Mesothelial cell of epicardium (in vitro differentiated cells): ENCODE data around the gene RAB36. TPM values are rescaled to one million over a fixed set of nuclear protein-coding genes. Genes with fewer than 3 reads are reported as not detected.

Experiments used
- DNase-seq, 2 experiments: peaks; one replicate each; pipeline ENCODE4 v3.0.0; 2021; ENCODE audit warnings: low spot score in 2 of 2; ENCODE audit not compliant: unreplicated experiment in 2 of 2
- H3K27ac Mint-ChIP-seq: 2 replicates; pipeline ENCODE4 v1.8.0; 2021; ENCODE audit warnings: mixed read lengths
- H3K27me3 Mint-ChIP-seq: 2 replicates; pipeline ENCODE4 v1.8.0; 2021; ENCODE audit warnings: low read depth, mixed read lengths
- H3K36me3 Mint-ChIP-seq: 2 replicates; pipeline ENCODE4 v1.8.0; 2021; ENCODE audit warnings: mixed read lengths
- H3K4me1 Mint-ChIP-seq: 2 replicates; pipeline ENCODE4 v1.8.0; 2021; ENCODE audit warnings: mixed read lengths
- H3K4me3 Mint-ChIP-seq: 2 replicates; pipeline ENCODE4 v1.8.0; 2021; ENCODE audit warnings: mild to moderate bottlenecking, moderate library complexity, mixed read lengths
- H3K9me3 Mint-ChIP-seq: 2 replicates; pipeline ENCODE4 v1.8.0; 2021; ENCODE audit warnings: mixed read lengths
- total RNA-seq: library from RNA; stranded (reverse); gene quantifications from 3 replicates; pipeline ENCODE4 v1.2.1, GENCODE V29; 2021
- TF ChIP-seq, protein P1 (sequence below): fragments of 200-600 bp; sonication (generic); IDR thresholded peaks from one replicate; pipeline ENCODE4 v1.5.0; 2021; ENCODE audit warnings: antibody characterized with exemption; ENCODE audit not compliant: unreplicated experiment

RAB36 gene
- total RNA-seq, 1 donor from 2014 or later, result 6.4 TPM

DNA sequence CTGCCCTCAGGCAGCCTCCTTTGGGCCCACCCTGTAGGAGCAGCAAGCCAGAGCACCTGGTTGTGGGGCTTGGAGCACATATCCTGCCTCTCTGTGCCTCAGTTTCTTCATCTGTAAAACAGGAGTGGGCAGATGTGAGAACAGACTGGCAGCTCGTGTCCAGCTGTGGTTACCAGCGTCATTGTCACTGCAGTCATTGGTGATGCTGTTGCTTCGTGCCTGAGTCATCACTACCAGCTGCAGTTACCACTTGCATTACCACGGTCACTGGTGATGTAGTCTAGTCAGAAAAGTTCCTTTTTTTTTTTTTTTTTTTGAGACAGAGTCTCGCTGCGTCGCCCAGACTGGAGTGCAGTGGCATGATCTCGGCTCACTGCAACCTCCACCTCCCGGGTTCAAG lies 23.9 kb upstream of the RAB36 start:
- no peak for DNase-seq
- TF ChIP-seq, protein P1, sequence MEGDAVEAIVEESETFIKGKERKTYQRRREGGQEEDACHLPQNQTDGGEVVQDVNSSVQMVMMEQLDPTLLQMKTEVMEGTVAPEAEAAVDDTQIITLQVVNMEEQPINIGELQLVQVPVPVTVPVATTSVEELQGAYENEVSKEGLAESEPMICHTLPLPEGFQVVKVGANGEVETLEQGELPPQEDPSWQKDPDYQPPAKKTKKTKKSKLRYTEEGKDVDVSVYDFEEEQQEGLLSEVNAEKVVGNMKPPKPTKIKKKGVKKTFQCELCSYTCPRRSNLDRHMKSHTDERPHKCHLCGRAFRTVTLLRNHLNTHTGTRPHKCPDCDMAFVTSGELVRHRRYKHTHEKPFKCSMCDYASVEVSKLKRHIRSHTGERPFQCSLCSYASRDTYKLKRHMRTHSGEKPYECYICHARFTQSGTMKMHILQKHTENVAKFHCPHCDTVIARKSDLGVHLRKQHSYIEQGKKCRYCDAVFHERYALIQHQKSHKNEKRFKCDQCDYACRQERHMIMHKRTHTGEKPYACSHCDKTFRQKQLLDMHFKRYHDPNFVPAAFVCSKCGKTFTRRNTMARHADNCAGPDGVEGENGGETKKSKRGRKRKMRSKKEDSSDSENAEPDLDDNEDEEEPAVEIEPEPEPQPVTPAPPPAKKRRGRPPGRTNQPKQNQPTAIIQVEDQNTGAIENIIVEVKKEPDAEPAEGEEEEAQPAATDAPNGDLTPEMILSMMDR, result no peak
- Mint-ChIP-seq H3K27me3 (no peaks in the 10 kb centered on the region), H3K4me3 (no peak overlapping the region), H3K4me1 (no peaks in the 10 kb centered on the region), H3K9me3 (no peaks in the 10 kb centered on the region), H3K27ac (no peak overlapping the region), H3K36me3 (no peaks in the 10 kb centered on the region)

DNA sequence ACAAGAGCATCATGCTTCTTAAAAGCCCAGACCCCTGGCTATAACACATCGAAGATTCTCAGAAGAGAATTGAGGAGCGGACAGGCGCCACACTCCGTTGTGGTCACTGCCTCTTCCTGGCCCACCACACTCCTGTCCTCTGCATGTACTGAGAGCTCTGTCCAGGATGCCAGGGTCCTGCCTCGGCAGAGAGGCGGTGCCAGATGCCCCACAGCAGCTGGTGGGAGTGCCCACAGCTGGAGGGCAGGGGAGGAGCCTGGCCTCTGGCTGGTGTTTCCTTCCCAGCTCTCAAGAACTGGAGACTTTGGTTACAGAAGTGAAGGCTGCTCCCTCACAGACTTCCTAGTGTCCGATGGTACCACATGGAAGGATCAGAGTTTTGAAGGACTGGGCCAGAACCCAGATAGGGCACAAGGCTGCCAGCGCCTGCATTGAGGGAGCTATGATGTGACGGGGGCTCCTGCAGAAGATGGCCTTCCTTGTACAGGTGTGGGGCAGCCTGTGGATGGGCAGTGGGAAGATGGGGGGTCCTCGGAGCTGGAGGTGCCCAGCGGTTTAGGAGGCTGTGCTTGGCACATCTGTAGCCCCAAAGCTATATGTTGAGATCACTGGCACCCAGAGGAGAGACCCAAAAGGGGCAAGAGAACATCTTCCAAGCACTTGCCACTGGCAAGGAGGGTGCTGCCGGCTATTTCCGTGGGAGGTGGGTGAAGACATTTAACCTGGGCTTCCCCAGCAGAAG lies 22.9 kb upstream of the RAB36 start:
- no peak for DNase-seq
- Mint-ChIP-seq H3K9me3 (no peaks in the 10 kb centered on the region), H3K27ac (no peak overlapping the region), H3K4me3 (no peak overlapping the region), H3K27me3 (no peaks in the 10 kb centered on the region), H3K36me3 (no peaks in the 10 kb centered on the region), H3K4me1 (no peaks in the 10 kb centered on the region)
- TF ChIP-seq, protein P1, result no peak

DNA sequence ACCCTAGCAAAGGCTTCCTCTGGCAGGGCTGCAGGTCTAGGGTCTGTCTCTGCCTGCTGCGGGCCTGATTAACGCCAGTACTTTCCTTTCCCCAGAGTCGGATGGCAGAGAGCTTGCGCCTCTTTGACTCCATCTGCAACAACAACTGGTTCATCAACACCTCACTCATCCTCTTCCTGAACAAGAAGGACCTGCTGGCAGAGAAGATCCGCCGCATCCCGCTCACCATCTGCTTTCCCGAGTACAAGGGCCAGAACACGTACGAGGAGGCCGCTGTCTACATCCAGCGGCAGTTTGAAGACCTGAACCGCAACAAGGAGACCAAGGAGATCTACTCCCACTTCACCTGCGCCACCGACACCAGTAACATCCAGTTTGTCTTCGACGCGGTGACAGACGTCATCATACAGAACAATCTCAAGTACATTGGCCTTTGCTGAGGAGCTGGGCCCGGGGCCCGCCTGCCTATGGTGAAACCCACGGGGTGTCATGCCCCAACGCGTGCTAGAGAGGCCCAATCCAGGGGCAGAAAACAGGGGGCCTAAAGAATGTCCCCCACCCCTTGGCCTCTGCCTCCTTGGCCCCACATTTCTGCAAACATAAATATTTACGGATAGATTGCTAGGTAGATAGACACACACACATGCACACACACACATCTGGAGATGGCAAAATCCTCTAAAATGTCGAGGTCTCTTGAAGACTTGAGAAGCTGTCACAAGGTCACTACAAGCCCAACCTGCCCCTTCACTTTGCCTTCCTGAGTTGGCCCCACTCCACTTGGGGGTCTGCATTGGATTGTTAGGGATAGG lies 22.1 kb upstream of the RAB36 start:
- peaks cover under 1% of the 10 kb centered on the region for H3K4me1 Mint-ChIP-seq
- DNase-seq, result no peak
- no peak overlapping the region for H3K27ac Mint-ChIP-seq
- no peaks in the 10 kb centered on the region for H3K27me3 Mint-ChIP-seq
- H3K36me3 Mint-ChIP-seq, result no peaks in the 10 kb centered on the region
- TF ChIP-seq, protein P1, result no peak
- H3K4me3 Mint-ChIP-seq, result no peak overlapping the region
- no peaks in the 10 kb centered on the region for H3K9me3 Mint-ChIP-seq

DNA sequence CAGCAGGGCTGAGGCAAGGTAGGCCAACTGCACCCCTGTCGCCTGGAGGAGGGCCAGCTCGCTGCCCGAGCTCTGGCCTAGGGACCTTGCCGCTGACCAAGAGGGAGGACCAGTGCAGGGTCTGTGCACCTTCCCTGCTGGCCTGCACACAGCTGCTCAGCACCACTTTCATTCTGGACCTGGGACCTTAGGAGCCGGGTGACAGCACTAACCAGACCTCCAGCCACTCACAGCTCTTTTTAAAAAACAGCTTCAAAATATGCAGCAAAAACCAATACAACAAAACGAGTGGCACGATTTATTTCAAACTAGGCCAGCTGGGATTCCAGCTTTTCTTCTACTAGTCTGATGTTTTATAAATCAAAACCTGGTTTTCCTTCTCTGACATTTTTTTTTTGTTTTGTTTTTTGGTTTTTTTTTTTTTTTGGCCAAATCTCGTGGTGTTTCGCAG lies 21.4 kb upstream of the RAB36 start:
- no peak overlapping the region for H3K27ac Mint-ChIP-seq
- peaks cover 4% of the 10 kb centered on the region for H3K4me1 Mint-ChIP-seq
- no peaks in the 10 kb centered on the region for H3K36me3 Mint-ChIP-seq
- TF ChIP-seq, protein P1, result no peak
- H3K4me3 Mint-ChIP-seq, result no peak overlapping the region
- H3K9me3 Mint-ChIP-seq, result no peaks in the 10 kb centered on the region
- H3K27me3 Mint-ChIP-seq, result no peaks in the 10 kb centered on the region
- no peak for DNase-seq

DNA sequence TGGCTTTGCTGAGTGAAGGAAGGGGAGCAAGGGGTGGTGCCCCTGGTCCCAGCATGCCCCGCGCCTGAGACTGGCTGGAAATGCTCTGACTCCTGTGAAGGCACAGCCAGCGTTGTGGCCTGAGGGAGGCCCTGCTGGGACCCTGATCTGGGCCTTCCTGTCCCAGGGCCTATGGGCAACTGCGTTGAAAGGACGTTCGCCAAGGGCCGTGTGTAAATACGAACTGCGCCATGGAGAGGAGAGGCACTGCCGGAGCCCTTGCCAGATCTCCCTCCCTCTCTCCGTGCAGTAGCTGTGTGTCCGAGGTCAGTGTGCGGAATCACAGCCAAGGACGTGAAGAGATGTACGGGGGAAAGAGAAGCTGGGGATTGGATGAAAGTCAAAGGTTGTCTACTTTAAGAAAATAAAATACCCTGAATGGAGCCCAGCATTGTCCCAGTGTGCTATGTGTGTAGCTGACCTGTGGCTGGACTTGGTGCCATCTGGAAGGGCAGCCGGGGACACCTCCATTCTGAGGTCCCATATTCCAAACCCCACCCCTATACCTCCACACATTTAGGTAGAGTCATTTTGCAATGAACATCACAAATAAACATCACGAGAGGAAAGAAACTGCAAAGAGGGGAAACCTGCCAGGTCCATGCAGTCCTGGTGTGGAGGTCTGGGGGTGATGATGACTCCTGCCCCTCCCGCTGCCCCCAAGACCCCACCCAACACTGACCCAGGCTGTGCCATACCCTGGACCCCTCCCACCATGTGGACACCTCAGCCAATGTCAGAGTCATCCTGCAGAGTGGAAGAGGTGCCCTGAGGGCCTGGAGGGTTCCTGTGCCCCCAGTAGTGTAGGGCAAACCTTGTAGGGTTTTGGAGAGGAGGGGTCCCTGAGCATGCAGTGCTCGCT lies 20.4 kb upstream of the RAB36 start:
- Mint-ChIP-seq H3K4me3 (no peak overlapping the region), H3K27me3 (no peaks in the 10 kb centered on the region), H3K36me3 (no peaks in the 10 kb centered on the region), H3K4me1 (peaks cover 4% of the 10 kb centered on the region), H3K9me3 (no peaks in the 10 kb centered on the region), H3K27ac (no peak overlapping the region)
- DNase-seq, result no peak
- TF ChIP-seq, protein P1, result no peak
